Stimulated activated memory B cell treated with anti-CD40 and anti-IgM and Interleukin-4, amounts not matched to agents 10 μg/mL and 1 μg/mL and 100 μg/mL, for 72 hours (primary cell): ENCODE results near the gene SPAG5.

ENCODE experiments used
- ATAC-seq: fragments of 150-1000 bp; cut with Tn5 transposase; 2 replicates; pipeline ENCODE4 v1.10.0; 2021
- H3K27ac Mint-ChIP-seq: one replicate; pipeline ENCODE4 v1.8.0; 2022; ENCODE audit warnings: mild to moderate bottlenecking, mixed read lengths
- H3K27me3 Mint-ChIP-seq: one replicate; pipeline ENCODE4 v1.8.0; 2022; ENCODE audit warnings: mixed read lengths
- H3K36me3 Mint-ChIP-seq: one replicate; pipeline ENCODE4 v1.8.0; 2022; ENCODE audit warnings: mixed read lengths
- H3K4me1 Mint-ChIP-seq: one replicate; pipeline ENCODE4 v1.8.0; 2022; ENCODE audit warnings: mixed read lengths
- H3K4me3 Mint-ChIP-seq: one replicate; pipeline ENCODE4 v1.8.0; 2022; ENCODE audit warnings: mild to moderate bottlenecking, moderate library complexity, mixed read lengths
- H3K9me3 Mint-ChIP-seq: one replicate; pipeline ENCODE4 v1.8.0; 2022; ENCODE audit warnings: mixed read lengths

Gene SPAG5

DNA sequence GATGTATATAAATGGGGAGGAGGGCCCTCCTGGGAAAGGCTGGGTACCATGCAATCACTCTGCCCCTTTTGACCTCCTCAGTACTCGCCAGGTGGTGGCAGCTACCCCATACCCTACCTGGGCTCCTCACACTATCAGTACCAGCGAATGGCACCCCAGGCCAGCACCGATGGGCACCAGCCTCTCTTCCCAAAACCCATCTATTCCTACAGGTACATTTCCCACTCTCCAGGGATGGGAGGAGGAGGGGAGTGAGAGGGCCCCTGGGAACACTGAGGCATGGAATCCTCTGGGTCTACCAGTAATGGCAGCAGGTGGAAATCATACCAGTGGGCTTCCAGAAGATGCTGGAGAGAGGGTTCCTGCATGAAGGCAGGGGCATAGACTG lies 69.8 kb downstream of the SPAG5 start:
- Mint-ChIP-seq H3K9me3 (no peaks in the 10 kb centered on the region), H3K27me3 (no peaks in the 10 kb centered on the region), H3K27ac (no peak overlapping the region), H3K4me1 (no peaks in the 10 kb centered on the region), H3K4me3 (no peak overlapping the region), H3K36me3 (no peaks in the 10 kb centered on the region)
- no peak for ATAC-seq

DNA sequence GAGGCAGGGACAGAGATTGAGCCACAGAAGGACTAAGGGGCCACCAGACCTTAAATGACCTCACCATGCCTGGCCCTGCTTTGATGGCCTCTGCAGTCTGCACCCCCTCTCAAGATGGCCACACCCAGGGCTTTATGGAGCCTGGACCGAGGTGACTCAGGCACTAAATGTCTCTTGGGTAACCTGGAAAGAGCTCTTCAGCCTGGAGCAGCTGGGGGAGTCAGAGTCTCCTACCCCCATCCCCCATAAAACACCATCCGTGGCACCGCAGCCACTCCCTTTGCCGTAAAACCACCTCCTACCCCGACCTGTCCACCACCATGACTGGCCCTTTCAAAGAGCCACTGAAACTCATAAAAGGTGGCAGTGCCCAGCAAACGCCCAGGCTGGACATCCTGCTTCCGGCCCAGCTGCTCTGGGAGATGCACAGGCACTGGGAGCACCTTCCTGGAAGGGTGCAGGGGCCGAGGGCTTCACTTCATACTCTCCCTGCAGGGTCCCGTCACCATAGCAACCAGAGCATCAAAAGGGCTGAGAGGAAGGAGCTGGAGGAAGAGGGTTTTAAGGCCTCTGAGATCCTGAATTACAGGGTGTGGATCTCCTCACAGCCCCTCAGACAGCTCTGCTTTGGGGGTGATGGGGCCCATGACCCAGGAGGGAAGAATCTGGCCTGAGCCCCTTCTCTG lies 70.4 kb downstream of the SPAG5 start:
- H3K9me3 Mint-ChIP-seq, result no peaks in the 10 kb centered on the region
- no peak for ATAC-seq
- H3K36me3 Mint-ChIP-seq, result no peaks in the 10 kb centered on the region
- H3K27me3 Mint-ChIP-seq, result no peaks in the 10 kb centered on the region
- H3K4me1 Mint-ChIP-seq, result no peaks in the 10 kb centered on the region
- H3K4me3 Mint-ChIP-seq, result no peak overlapping the region
- no peak overlapping the region for H3K27ac Mint-ChIP-seq

DNA sequence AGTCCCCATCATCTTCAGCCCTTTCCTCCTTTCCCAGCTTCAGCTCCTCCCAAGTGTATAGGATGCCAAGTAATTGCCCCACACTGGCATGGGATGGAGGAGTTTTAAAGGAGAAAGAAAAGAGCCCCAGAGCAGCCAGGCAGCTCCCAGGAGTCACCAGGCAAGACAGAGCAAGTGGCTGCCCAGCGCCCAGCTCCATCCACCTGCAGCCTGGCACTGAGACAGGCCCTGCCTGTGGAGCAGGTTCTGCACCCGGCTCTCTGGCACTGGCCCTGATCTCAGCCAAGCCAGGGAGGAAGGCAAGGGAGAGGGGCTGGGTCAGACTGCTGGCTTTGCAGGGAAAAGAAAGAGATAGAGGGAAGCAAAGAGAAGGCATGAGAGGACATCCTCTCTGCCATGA lies 71.0 kb downstream of the SPAG5 start:
- Mint-ChIP-seq H3K4me3 (no peak overlapping the region), H3K9me3 (no peaks in the 10 kb centered on the region), H3K36me3 (no peaks in the 10 kb centered on the region), H3K4me1 (no peaks in the 10 kb centered on the region), H3K27ac (no peak overlapping the region), H3K27me3 (no peaks in the 10 kb centered on the region)
- ATAC-seq, result no peak
